Mesenchymal stem cell (in vitro differentiated cells and primary cell): ENCODE results near the gene MIEN1.
"Not testable (repeated sequence)": the region's sequence is repeated elsewhere in the genome, so short reads cannot be mapped to it uniquely, and the experiment has no call there.

Source experiments
- DNase-seq: peaks from one replicate; pipeline ENCODE4 v3.0.0-alpha.2; 2013
- H2AFZ ChIP-seq: one replicate; pipeline ENCODE4 v1.6.1; 2013; ENCODE audit warnings: low read depth, mild to moderate bottlenecking, control low read depth, inconsistent platforms, low read length, moderate library complexity
- H2AK5ac ChIP-seq: 2 replicates; pipeline ENCODE4 v1.6.1; 2013; ENCODE audit warnings: low read length, moderate library complexity, mild to moderate bottlenecking, inconsistent platforms; ENCODE audit not compliant: severe bottlenecking
- H2BK120ac ChIP-seq: one replicate; pipeline ENCODE4 v1.6.1; 2013; ENCODE audit warnings: low read depth, mild to moderate bottlenecking, inconsistent platforms, low read length, moderate library complexity
- H2BK12ac ChIP-seq, 2 experiments: one replicate each; pipeline ENCODE4 v1.6.1; 2013; ENCODE audit warnings: inconsistent platforms in 2 of 2, low read length in 2 of 2, mild to moderate bottlenecking in 2 of 2, moderate library complexity in 2 of 2, control low read depth in 1 of 2
- H2BK15ac ChIP-seq: one replicate; pipeline ENCODE4 v1.6.1; 2013; ENCODE audit warnings: mild to moderate bottlenecking, low read depth, inconsistent platforms; ENCODE audit not compliant: poor library complexity, severe bottlenecking
- H2BK5ac ChIP-seq: 2 replicates; pipeline ENCODE4 v1.6.1; 2013; ENCODE audit warnings: low read depth, mild to moderate bottlenecking, low read length, control low read depth, inconsistent platforms; ENCODE audit not compliant: poor library complexity, severe bottlenecking
- H3K14ac ChIP-seq, 2 experiments: one replicate each; pipeline ENCODE4 v1.6.1; 2013; ENCODE audit warnings: inconsistent platforms in 2 of 2, low read length in 2 of 2, control low read depth in 1 of 2, mild to moderate bottlenecking in 1 of 2, moderate library complexity in 1 of 2
- H3K18ac ChIP-seq, 2 experiments: one replicate each; pipeline ENCODE4 v1.6.1; 2013; ENCODE audit warnings: inconsistent platforms in 2 of 2, low read length in 2 of 2, control low read depth in 1 of 2, low read depth in 1 of 2, mild to moderate bottlenecking in 1 of 2
- H3K23ac ChIP-seq, 2 experiments: one replicate each; pipeline ENCODE4 v1.6.1; 2013; ENCODE audit warnings: inconsistent platforms in 2 of 2, low read length in 2 of 2, mild to moderate bottlenecking in 2 of 2, moderate library complexity in 2 of 2, control low read depth in 1 of 2
- H3K27ac ChIP-seq: 2 replicates; pipeline ENCODE4 v1.5.1; 2013; ENCODE audit warnings: mild to moderate bottlenecking, moderate library complexity, low read length, control low read depth, inconsistent platforms; ENCODE audit not compliant: poor library complexity, severe bottlenecking
- H3K27me3 ChIP-seq, 2 experiments: 2 replicates each; pipeline versions ENCODE4 v1.6.1 to v1.7.0; 2013; ENCODE audit warnings: low read length in 2 of 2, mild to moderate bottlenecking in 2 of 2, moderate library complexity in 2 of 2, control low read depth in 1 of 2, inconsistent platforms in 1 of 2; ENCODE audit not compliant: control insufficient read depth in 1 of 2, insufficient read depth in 1 of 2
- H3K36me3 ChIP-seq, 2 experiments: 2 replicates each; pipeline versions ENCODE4 v1.6.1 to v1.7.0; 2013; ENCODE audit warnings: low read length in 2 of 2, control low read depth in 1 of 2, inconsistent platforms in 1 of 2, low read depth in 1 of 2, mild to moderate bottlenecking in 1 of 2; ENCODE audit not compliant: insufficient read depth in 2 of 2, control insufficient read depth in 1 of 2
- H3K4ac ChIP-seq, 2 experiments: one replicate each; pipeline ENCODE4 v1.6.1; 2013; ENCODE audit warnings: inconsistent platforms in 2 of 2, low read length in 2 of 2, mild to moderate bottlenecking in 2 of 2, moderate library complexity in 2 of 2, control low read depth in 1 of 2, low read depth in 1 of 2
- H3K4me1 ChIP-seq: 2 replicates; pipeline ENCODE4 v1.6.1; 2013; ENCODE audit warnings: low read depth, low read length, control low read depth; ENCODE audit not compliant: control insufficient read depth, insufficient read depth
- H3K4me2 ChIP-seq: 2 replicates; pipeline ENCODE4 v1.6.1; 2013; ENCODE audit warnings: low read length, mild to moderate bottlenecking, inconsistent platforms; ENCODE audit not compliant: poor library complexity, severe bottlenecking
- H3K4me3 ChIP-seq, 2 experiments: 2 replicates each; pipeline versions ENCODE4 v1.5.1 to v1.7.0; 2013; ENCODE audit warnings: low read length in 2 of 2, mild to moderate bottlenecking in 2 of 2, control low read depth in 1 of 2, low read depth in 1 of 2; ENCODE audit not compliant: insufficient read depth in 1 of 2
- H3K79me1 ChIP-seq: replicated peaks from 2 replicates; pipeline ENCODE4 v1.6.1; 2013; ENCODE audit warnings: mild to moderate bottlenecking, control low read depth, low read length, inconsistent platforms; ENCODE audit not compliant: poor library complexity, severe bottlenecking
- H3K9ac ChIP-seq: 2 replicates; pipeline ENCODE4 v1.7.0; 2013; ENCODE audit warnings: mild to moderate bottlenecking, low read length, moderate library complexity
- H3K9me3 ChIP-seq: 2 replicates; pipeline ENCODE4 v1.7.0; 2013; ENCODE audit warnings: mild to moderate bottlenecking, low read length; ENCODE audit not compliant: control insufficient read depth
- H4K8ac ChIP-seq: one replicate; pipeline ENCODE4 v1.6.1; 2013; ENCODE audit warnings: inconsistent platforms, mild to moderate bottlenecking, low read length, moderate library complexity
- H4K91ac ChIP-seq: one replicate; pipeline ENCODE4 v1.6.1; 2013; ENCODE audit warnings: mild to moderate bottlenecking, low read length, inconsistent platforms
- WGBS: methylation state at CpG from one replicate; pipeline ENCODE4 v1.1.7; 2013; ENCODE audit warnings: mixed read lengths; 5-methylcytosine and 5-hydroxymethylcytosine counted together

MIEN1 gene

DNA sequence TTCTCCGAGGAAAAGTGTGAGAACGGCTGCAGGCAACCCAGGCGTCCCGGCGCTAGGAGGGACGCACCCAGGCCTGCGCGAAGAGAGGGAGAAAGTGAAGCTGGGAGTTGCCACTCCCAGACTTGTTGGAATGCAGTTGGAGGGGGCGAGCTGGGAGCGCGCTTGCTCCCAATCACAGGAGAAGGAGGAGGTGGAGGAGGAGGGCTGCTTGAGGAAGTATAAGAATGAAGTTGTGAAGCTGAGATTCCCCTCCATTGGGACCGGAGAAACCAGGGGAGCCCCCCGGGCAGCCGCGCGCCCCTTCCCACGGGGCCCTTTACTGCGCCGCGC is 30.5 kb downstream of the MIEN1 start, which contains the start of gene ERBB2:
Gene ERBB2, plus strand, starts transcription at position 247 of the 330 bp plus-strand sequence. CDS start 175 bp downstream, outside the sequence.
- peak within 1 kb of the TSS; percentile 50 for H2BK120ac ChIP-seq
- no peaks in the 10 kb centered on the region for H3K27me3 ChIP-seq
- peak within 1 kb of the TSS; percentile 83 to 92 for H3K4me3 ChIP-seq
- H3K36me3 ChIP-seq, result peaks cover 0 to 17% of the 10 kb centered on the region in 2 experiments
- peak within 1 kb of the TSS; percentile 70 for H2BK5ac ChIP-seq
- H3K9me3 ChIP-seq, result no peaks in the 10 kb centered on the region
- H3K9ac ChIP-seq, result peak within 1 kb of the TSS; percentile 88
- H3K27ac ChIP-seq, result peak within 1 kb of the TSS; percentile 20
- peak within 1 kb of the TSS in 1 of 2 experiments; percentile 37 for H2BK12ac ChIP-seq
- peak within 1 kb of the TSS; percentile 79 for H2AK5ac ChIP-seq
- peak within 1 kb of the TSS; percentile 57 for H2BK15ac ChIP-seq
- H4K8ac ChIP-seq, result peak within 1 kb of the TSS; percentile 75
- H4K91ac ChIP-seq, result peak within 1 kb of the TSS; percentile 96
- DNase-seq, result peak; percentile 75
- 0% methylated on average over 20 of the region's 20 CpGs for WGBS
- H3K14ac ChIP-seq, result peak within 1 kb of the TSS in 1 of 2 experiments; percentile 97
- H2AFZ ChIP-seq, result peak within 1 kb of the TSS; percentile 73
- H3K79me1 ChIP-seq, result peaks cover 23% of the 10 kb centered on the region
- peak within 1 kb of the TSS; percentile 91 for H3K4me2 ChIP-seq
- H3K23ac ChIP-seq, result no peak within 1 kb of the TSS
- peak within 1 kb of the TSS in 1 of 2 experiments; percentile 83 for H3K4ac ChIP-seq
- peak within 1 kb of the TSS; percentile 72 to 79 for H3K18ac ChIP-seq
- peaks cover 36% of the 10 kb centered on the region for H3K4me1 ChIP-seq

DNA sequence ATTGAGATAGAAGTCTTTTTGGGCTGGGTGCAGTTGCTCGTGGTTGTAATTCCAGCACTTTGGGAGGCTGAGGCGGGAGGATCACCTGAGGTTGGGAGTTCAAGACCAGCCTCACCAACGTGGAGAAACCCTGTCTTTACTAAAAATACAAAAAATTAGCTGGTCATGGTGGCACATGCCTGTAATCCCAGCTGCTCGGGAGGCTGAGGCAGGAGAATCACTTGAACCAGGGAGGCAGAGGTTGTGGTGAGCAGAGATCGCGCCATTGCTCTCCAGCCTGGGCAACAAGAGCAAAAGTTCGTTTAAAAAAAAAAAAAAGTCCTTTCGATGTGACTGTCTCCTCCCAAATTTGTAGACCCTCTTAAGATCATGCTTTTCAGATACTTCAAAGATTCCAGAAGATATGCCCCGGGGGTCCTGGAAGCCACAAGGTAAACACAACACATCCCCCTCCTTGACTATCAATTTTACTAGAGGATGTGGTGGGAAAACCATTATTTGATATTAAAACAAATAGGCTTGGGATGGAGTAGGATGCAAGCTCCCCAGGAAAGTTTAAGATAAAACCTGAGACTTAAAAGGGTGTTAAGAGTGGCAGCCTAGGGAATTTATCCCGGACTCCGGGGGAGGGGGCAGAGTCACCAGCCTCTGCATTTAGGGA is 31.0 kb downstream of the MIEN1 start:
- peak overlapping the region; percentile 83 to 92 for H3K4me3 ChIP-seq

DNA sequence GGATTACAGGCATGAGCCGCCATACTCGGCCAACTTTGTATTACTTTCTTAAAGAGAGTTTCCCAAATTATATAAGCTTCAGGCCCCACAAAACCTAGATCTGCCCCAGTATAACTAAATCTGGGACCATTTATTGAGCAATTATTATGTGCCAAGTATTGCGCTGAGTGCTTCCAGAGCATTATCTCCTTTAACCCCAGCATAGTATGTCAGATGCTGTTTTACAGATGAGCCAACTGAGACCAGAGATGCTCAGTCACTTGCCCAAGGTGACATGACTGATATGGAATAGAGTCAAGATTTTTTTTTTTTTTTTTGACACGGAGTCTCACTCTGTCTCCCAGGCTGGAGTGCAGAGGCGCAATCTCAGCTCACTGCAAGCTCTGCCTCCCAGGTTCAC is 32.4 kb downstream of the MIEN1 start:
- H3K4ac ChIP-seq, result no peak overlapping the region
- no peak overlapping the region for H3K14ac ChIP-seq
- no peak overlapping the region for H3K4me2 ChIP-seq
- no peak overlapping the region for H3K23ac ChIP-seq
- WGBS, result 95% methylated on average over 5 of the region's 5 CpGs
- no peak overlapping the region for H2AFZ ChIP-seq
- no peak for DNase-seq
- H3K9me3 ChIP-seq, result no peaks in the 10 kb centered on the region
- H2AK5ac ChIP-seq, result no peak overlapping the region
- H4K8ac ChIP-seq, result no peak overlapping the region
- H3K18ac ChIP-seq, result no peak overlapping the region
- no peak overlapping the region for H4K91ac ChIP-seq
- H3K79me1 ChIP-seq, result peaks cover 11% of the 10 kb centered on the region
- H2BK15ac ChIP-seq, result no peak overlapping the region
- no peak overlapping the region for H2BK5ac ChIP-seq
- no peaks in the 10 kb centered on the region for H3K27me3 ChIP-seq
- peaks cover 0 to 2% of the 10 kb centered on the region in 2 experiments for H3K36me3 ChIP-seq
- H2BK12ac ChIP-seq, result no peak overlapping the region
- H3K27ac ChIP-seq, result no peak overlapping the region
- H3K9ac ChIP-seq, result no peak overlapping the region
- peaks cover 34% of the 10 kb centered on the region for H3K4me1 ChIP-seq
- no peak overlapping the region for H3K4me3 ChIP-seq
- no peak overlapping the region for H2BK120ac ChIP-seq

More for the DNA sequence above, 31.0 kb downstream of the MIEN1 start:
- Histone ChIP-seq H3K27ac (peak overlapping the region; percentile 20), H3K36me3 (peaks cover 0 to 13% of the 10 kb centered on the region in 2 experiments), H3K79me1 (peaks cover 22% of the 10 kb centered on the region), H3K9ac (peak overlapping the region; percentile 88), H2AK5ac (peak overlapping the region; percentile 79), H3K18ac (peak overlapping the region in 1 of 2 experiments; percentile 53), H4K8ac (peak overlapping the region; percentile 75), H3K4me1 (peaks cover 37% of the 10 kb centered on the region), H3K4ac (peak overlapping the region in 1 of 2 experiments; percentile 47), H3K4me2 (peak overlapping the region; percentile 91)
- not testable (repeated sequence) for H2BK120ac ChIP-seq, H3K23ac ChIP-seq, H2BK12ac ChIP-seq, H2AFZ ChIP-seq, H4K91ac ChIP-seq, H2BK15ac ChIP-seq, DNase-seq, H2BK5ac ChIP-seq, H3K27me3 ChIP-seq, H3K9me3 ChIP-seq, H3K14ac ChIP-seq
- WGBS, result 32% methylated on average over 6 of the region's 11 CpGs

DNA sequence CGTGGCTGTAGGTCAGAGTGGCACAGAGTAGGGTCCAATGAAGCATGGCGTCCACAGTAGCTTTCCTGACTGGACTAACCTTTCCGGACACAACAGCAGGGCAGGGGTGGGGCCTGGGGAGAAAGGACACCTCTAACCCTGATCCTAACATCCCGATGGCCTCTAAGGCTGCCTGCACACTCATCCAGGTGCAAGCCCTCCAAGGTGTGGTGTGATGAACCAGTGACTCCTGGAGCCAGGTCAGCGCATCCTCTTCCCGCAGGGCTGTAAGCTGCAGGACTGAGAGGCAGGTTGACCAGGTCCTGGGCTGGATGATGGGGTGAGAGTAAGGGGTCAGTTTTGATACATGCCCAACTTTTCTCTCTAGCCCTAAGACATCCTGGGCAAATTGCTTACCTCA is 33.6 kb downstream of the MIEN1 start:
- 73% methylated on average over 4 of the region's 6 CpGs for WGBS
- Histone ChIP-seq H2BK120ac (no peak overlapping the region), H3K27ac (no peak overlapping the region), H3K23ac (no peak overlapping the region), H3K4me3 (no peak overlapping the region), H3K27me3 (no peaks in the 10 kb centered on the region), H2AK5ac (peak overlapping the region; percentile 26), H2BK12ac (no peak overlapping the region), H4K8ac (no peak overlapping the region), H3K4me2 (no peak overlapping the region), H3K4me1 (peaks cover 29% of the 10 kb centered on the region), H3K9me3 (no peaks in the 10 kb centered on the region), H3K9ac (no peak overlapping the region), H3K18ac (no peak overlapping the region), H3K36me3 (no peaks in the 10 kb centered on the region), H2BK15ac (no peak overlapping the region), H3K14ac (no peak overlapping the region), H2AFZ (no peak overlapping the region), H3K4ac (no peak overlapping the region), H3K79me1 (peaks cover 8% of the 10 kb centered on the region), H4K91ac (no peak overlapping the region), H2BK5ac (no peak overlapping the region)
- DNase-seq, result no peak
